Measurements from ENCODE around the gene NAB2.

- TF ChIP-seq CTCF (IDR thresholded peaks at IDR 0.05) (no peak), SIN3A (IDR thresholded peaks at IDR 0.05; ENCODE audit: borderline replicate concordance, low read depth, low read length) (no peak), SMC3 (IDR thresholded peaks at IDR 0.05; ENCODE audit: low read depth, low read length) (no peak), REST (IDR thresholded peaks at IDR 0.05; ENCODE audit: low read depth, low read length) (no peak), PBX3 (IDR thresholded peaks at IDR 0.05) (no peak), MAX (IDR thresholded peaks at IDR 0.05; ENCODE audit: low read depth) (no peak), POLR2AphosphoS5 (IDR thresholded peaks at IDR 0.05; ENCODE audit: low read depth, low read length) (no peak), MXI1 (IDR thresholded peaks at IDR 0.05; ENCODE audit: low read depth, low read length) (no peak)
Measured at GRCh38 chr12:57048423-57049118, 40.3 kb upstream of the NAB2 start.
